ENCODE results near the gene SUPT6H. TPM values are rescaled to one million over a fixed set of nuclear protein-coding genes. Genes with fewer than 3 reads are reported as not detected.

SUPT6H gene
- total RNA-seq, 1 experiment from 2014 or later: 52.3 TPM

GRCh38 chr17:28748852-28749515 lies 87.0 kb downstream of the SUPT6H start:
- no peak for DNase-seq (ENCODE audit: low read depth)

- DNase-seq (ENCODE audit: low read depth): no peak
Measured at GRCh38 chr17:28749516-28750177, 87.6 kb downstream of the SUPT6H start.

DNA sequence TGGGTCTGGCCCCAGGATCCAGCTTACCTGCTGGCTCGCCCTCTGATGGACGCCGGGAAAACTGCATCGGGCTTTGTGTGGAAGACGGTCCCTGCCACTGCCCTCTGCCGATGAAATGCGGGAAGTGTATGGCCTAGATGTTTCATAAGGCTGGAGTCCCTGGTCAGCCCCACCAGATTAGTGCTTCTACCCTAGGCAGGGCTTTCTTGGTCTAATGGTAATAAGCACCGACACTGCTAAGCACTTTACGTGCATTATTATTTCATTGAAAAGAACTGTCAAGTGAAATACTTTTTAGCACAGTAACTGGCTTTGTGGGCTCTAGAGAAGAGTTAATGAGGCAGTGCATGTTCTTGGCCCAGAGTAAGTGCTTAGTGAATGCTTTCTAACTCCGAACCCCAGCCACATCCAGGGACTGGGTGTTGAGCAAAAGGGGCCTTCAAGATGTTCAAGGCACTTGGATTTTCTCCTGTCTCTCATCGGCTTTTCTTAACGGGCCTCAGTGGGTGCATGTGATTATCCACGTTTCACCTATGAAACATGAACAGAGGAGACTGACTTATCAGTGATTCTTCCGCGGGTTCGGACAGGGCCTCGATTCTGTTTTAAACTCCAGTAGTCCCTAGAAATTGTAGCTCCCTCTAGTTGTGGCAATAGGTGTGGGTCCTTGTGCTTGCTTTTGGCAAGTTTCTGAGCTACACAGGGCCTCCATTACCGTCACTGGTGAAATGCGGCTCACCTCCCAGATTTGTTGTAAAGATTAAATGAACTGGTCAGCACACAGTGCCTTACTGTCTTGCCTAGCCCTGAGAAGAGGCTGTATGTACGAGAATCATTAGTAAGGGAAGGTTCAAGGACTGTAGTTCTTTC lies 88.4 kb downstream of the SUPT6H start:
- DNase-seq (ENCODE audit: low read depth): peak; percentile 83

DNA sequence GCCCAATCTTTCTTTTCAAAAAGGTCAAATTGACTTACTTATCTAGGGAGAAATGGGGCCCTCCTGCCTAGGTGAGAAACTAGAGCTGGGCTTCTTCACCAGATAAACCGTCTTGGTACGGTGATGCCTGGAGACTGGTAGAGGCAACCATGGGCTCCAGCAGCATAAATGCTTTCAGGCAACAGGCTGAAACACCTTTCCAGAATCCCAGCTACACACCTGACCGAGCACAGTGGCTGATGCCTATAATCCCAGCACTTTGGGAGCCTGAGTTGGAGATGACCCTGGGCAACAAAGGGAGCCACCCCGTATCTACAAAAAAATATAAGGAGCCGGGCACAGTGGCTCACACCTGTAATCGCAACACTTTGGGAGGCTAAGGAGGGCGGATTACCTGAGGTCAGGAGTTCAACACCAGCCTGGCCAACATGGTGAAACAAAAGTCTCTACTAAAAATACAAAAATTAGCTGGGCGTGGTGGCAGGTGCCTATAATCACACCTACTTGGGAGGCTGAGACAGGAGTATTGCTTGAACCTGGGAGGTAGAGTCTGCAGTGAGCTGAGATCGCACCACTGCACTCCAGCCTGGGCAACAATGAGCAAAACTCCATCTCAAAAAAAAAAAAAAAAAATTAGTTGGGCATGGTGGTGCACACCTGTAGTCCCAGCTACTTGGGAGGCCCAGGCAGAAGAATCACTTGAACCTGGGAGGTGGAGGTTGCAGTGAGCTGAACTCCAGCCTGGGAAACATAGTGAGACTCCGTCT lies 89.8 kb downstream of the SUPT6H start:
- DNase-seq (ENCODE audit: low read depth): no peak

Small RNA genes within 50 kb of the gene (small RNA-seq; reads per million reads assigned to genes)
- gene SNORD42A (not detected), gene SNORD42B (not detected), gene SNORD4A (not detected), gene SNORD4B (not detected)

Other genes starting within 250 kb of the SUPT6H start
- gene SLC13A2, start 188.6 kb upstream of the SUPT6H start, total RNA-seq (2014; rRNA removed; shearing (Covaris generic)): not detected in 2 replicates
- gene FOXN1, start 155.9 kb upstream of the SUPT6H start, total RNA-seq (2014; rRNA removed; shearing (Covaris generic)): not detected in 2 replicates
- 57.8 and 58.4 TPM in 2 replicates for gene UNC119, start 109.6 kb upstream of the SUPT6H start, total RNA-seq (2014; rRNA removed; shearing (Covaris generic))
- 34.1 and 43.0 TPM in 2 replicates for gene PIGS, start 90.7 kb upstream of the SUPT6H start, total RNA-seq (2014; rRNA removed; shearing (Covaris generic))
- 17.1 and 18.4 TPM in 2 replicates for gene ALDOC, start 85.3 kb upstream of the SUPT6H start, total RNA-seq (2014; rRNA removed; shearing (Covaris generic))
- 84.5 and 93.0 TPM in 2 replicates for gene SPAG5, start 63.2 kb upstream of the SUPT6H start, total RNA-seq (2014; rRNA removed; shearing (Covaris generic))
- 2.8 and 5.8 TPM in 2 replicates for gene RSKR, start 48.0 kb upstream of the SUPT6H start, total RNA-seq (2014; rRNA removed; shearing (Covaris generic))
- gene BLTP2, start 17.0 kb upstream of the SUPT6H start, total RNA-seq (2014; rRNA removed; shearing (Covaris generic)): 160 and 168 TPM in 2 replicates
- 49.3 and 64.3 TPM in 2 replicates for gene SDF2, start 299 bp upstream of the SUPT6H start, total RNA-seq (2014; rRNA removed; shearing (Covaris generic))
- 0.80 and 1.3 TPM in 2 replicates for gene PROCA1, start 49.7 kb downstream of the SUPT6H start, total RNA-seq (2014; rRNA removed; shearing (Covaris generic))
- gene RAB34, start 55.7 kb downstream of the SUPT6H start, total RNA-seq (2014; rRNA removed; shearing (Covaris generic)): 134 and 141 TPM in 2 replicates
- 1,148 and 1,282 TPM in 2 replicates for gene RPL23A, start 57.8 kb downstream of the SUPT6H start, total RNA-seq (2014; rRNA removed; shearing (Covaris generic))
- 28.8 and 29.9 TPM in 2 replicates for gene TLCD1, start 64.0 kb downstream of the SUPT6H start, total RNA-seq (2014; rRNA removed; shearing (Covaris generic))
- gene NEK8, start 66.6 kb downstream of the SUPT6H start, total RNA-seq (2014; rRNA removed; shearing (Covaris generic)): 3.2 and 4.5 TPM in 2 replicates
- gene TRAF4, start 81.8 kb downstream of the SUPT6H start, total RNA-seq (2014; rRNA removed; shearing (Covaris generic)): 68.7 and 80.7 TPM in 2 replicates
- 4.4 and 11.9 TPM in 2 replicates for gene FAM222B, start 180.6 kb downstream of the SUPT6H start, total RNA-seq (2014; rRNA removed; shearing (Covaris generic))
- 35.4 and 47.1 TPM in 2 replicates for gene ERAL1, start 192.8 kb downstream of the SUPT6H start, total RNA-seq (2014; rRNA removed; shearing (Covaris generic))
- 23.4 and 28.1 TPM in 2 replicates for gene FLOT2, start 235.5 kb downstream of the SUPT6H start, total RNA-seq (2014; rRNA removed; shearing (Covaris generic))
- gene DHRS13, start 240.9 kb downstream of the SUPT6H start, total RNA-seq (2014; rRNA removed; shearing (Covaris generic)): 8.7 and 13.6 TPM in 2 replicates

Data from HT1080 (cell line).